EH (cell line): ENCODE measurements around the gene CST8.

Source experiments
- DNase-seq: peaks from one replicate; pipeline ENCODE4 v3.0.0-alpha.2; 2015; ENCODE audit warnings: low read depth

CST8 gene

GRCh38 chr20:23476015-23476754, 14.7 kb upstream of the CST8 start:
- no peak for DNase-seq

DNA sequence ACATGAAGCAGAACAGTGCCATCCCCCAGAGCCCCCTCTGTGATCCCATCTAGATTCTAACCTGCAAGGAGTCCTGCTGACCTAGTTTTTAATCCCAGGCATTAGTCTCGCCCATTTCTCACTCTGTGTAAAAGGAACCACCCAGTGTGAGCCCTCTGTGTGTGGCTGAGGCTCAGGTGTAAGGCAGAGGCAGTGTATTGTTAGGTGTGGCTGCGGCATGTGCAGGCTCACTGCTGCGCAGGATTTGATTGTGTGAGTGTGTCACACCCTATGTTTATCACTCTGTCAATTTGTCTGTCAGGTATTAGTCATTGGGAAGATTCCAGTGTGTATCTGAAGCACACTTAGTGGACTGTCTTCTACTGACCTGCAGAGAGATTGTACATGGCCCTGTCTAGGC, 13.7 kb upstream of the CST8 start:
- DNase-seq: no peak

DNA sequence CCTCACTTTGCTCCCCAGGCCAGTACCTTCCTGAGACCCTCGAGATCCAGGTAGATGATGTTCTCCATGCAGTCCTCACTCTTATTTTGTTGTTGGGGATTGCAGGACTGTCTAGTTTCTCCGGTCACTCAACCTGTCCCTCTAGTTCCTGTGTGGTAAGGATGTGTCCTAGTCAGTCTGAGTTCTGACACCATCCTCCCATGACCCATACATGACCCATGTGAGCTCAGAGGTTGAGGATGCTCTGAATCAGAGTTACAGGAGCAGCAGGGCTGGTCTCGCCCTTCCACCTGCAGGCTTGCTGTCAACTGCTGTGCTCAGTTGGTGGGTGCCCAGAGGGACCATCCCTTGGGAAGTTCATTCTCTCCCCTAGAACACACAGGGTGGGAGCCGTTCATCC, 11.9 kb upstream of the CST8 start:
- no peak for DNase-seq

- no peak for DNase-seq
Measured at GRCh38 chr20:23482138-23482537, 8.8 kb upstream of the CST8 start.

GRCh38 chr20:23484081-23484480, 6.8 kb upstream of the CST8 start:
- no peak for DNase-seq

GRCh38 chr20:23488470-23488869, 2.4 kb upstream of the CST8 start:
- no peak for DNase-seq

DNA sequence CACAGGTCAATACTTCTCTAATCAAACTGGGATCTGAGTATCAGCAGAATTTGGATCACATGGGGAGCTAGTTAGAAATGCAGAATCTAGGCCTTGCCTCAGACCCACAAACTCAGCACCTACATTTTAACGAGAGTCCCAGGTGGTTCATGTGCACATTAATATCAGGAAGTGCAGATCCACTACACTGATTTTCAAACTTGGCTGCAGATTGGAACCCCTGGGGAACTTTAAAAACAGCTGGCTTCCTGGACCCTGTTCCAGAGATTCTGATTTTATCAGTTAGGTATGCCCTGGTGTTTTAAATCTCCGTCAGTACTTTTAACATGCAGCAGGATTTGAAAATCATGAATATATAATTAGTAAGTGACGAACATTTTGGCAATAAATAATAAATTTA, 1.9 kb upstream of the CST8 start:
- no peak for DNase-seq

- no peak for DNase-seq
Measured at GRCh38 chr20:23492292-23492691, 1.4 kb downstream of the CST8 start.

- no peak for DNase-seq
Measured at GRCh38 chr20:23493172-23493772, 2.4 kb downstream of the CST8 start.

DNA sequence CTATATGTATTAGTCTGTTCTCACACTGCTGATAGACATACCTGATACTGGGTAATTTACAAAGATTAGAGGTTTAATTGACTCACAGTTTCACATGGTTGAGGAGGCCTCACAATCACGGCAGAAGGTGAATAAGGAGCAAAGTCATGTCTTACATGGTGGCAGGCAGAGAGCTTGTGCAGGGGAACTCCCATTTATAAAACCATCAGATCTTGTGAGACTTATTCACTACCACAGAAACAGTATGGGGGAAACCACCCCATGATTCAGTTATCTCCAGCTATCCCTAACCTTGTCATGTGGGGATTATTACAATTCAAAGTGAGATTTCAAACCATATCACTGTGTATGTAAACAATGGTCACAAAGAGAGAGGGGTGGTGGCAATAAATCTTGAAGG, 6.6 kb downstream of the CST8 start:
- no peak for DNase-seq

GRCh38 chr20:23501926-23502325, 11.0 kb downstream of the CST8 start:
- DNase-seq: no peak

GRCh38 chr20:23503649-23504048, 12.7 kb downstream of the CST8 start:
- DNase-seq: no peak

- no peak for DNase-seq
Measured at GRCh38 chr20:23507346-23507745, 16.4 kb downstream of the CST8 start.

- no peak for DNase-seq
Measured at GRCh38 chr20:23508449-23509229, 17.7 kb downstream of the CST8 start.

DNA sequence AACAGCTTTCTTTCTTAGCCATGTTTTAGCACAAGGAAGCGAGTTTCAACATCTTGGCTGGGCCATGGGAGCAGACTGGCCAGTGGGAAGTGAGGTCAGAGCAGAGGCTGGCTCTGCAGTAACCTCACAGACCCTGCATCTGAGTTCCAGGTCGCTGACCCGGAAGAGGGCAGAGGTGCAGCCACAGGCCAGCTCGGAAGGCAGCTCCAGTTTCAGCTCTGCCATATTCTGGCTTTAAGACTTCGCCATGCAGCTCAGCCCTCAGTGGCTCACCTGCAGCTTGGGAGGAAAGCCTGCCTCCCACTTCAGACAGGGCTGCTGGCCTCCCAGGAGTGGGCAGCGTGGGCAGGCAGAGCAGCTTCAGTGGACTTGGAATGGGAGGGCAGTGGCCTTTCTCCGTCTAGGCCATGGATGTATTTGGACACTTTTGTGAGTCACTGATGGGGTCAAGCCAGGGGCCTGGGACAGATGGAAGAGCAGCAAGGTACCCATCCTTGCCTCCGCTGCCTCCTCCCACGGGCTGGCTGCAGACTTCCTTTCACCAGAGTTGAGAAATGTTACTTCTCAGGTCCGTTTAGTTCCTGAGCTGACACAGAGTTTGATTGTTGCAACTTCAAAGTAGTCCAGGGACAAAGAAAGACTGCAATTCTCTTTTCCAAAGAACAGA, 18.5 kb downstream of the CST8 start:
- DNase-seq: no peak

GRCh38 chr20:23510000-23510590, 19.2 kb downstream of the CST8 start:
- DNase-seq: no peak

DNA sequence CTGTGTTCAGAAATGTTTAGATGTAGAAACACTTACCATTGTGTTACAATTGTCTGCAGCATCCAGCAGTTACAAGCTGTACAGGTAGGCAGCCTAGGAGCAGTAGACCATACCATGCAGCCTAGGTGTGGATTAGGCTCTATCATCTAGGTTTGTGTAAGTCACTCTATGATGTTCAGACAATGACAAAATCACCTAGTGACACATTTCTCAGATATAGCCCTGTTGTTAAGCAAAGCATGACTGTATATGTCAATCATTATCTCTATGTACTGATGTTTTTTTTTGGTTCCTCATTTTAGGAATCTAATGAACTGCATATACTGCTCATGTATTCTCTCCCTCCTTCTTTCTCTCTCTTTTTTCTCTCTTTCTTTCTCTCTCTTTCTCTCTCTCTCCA, 22.2 kb downstream of the CST8 start:
- DNase-seq: no peak

DNA sequence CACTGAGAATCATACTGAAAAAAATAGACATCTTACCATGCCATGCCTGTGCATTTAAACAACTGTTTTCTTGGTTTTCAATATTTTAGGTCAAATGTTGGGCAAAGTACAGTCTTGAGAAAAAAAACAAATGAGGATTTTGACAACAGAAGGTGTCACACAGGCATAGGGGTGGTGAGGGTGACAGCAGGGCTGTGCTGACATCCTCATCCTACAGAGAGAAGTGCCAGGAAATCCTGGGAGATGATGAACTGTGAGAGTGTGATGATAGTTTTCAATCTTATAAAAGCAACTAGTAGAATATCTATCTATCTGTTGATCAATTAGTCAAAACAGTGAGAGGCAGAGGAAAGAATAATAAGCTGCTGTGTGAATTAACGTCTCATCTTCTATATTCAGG, 23.9 kb downstream of the CST8 start:
- no peak for DNase-seq

DNA sequence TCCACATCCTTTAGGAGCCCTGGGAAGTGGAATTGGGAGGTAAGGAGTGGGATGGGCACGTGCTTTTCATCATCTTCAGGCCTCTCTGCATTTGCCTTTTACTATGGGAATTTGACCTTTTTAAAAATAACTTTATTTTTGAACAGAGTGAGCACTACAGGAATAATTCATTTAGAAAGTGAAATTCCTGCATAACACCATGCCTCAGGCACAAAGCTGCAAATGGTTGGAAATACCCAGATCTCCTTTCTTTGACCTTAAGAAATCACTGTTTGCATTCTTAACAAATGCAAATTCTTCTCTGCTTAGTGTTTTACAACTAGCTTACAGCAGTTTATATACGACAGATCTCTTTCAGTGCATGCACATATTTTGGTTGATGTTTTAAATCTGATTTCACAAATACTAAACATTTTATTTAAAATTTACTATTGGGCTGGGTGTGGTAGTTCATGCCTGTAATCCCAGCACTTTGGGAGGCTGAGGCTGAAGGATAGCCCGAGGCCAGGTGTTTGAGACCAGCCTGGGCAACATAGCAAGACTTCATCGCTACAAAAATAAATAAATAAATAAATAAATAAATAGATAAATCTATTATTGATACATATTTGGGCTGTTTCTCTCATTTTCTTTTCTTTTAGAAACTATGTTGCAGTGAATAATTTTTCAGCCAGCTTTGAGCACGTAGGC, 24.5 kb downstream of the CST8 start:
- DNase-seq: peak; percentile 89

GRCh38 chr20:23517719-23518118, 26.8 kb downstream of the CST8 start:
- DNase-seq: peak; percentile 36

DNA sequence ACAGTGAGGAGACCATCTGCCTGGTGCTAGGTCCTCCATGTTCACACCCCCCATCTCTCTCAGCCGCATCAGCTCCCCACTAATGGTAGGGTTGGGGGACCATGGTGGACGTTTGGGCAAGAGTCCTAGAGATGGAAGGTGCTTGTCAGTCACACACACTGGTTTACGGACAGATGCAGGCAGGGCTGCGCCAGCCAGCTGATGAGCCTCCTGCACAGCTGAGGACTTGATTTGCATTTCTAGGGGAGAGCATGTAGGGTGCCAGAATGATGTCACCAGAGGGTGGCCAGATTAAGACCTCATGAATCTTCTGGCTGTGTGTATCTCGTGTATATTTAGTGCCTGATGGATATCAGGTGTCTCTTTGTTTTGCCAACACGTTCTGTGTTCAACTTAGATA, 28.6 kb downstream of the CST8 start:
- no peak for DNase-seq

- DNase-seq: no peak
Measured at GRCh38 chr20:23520185-23520584, 29.3 kb downstream of the CST8 start.
